ENCODE results near the gene CEP68. TPM values are rescaled to one million over a fixed set of nuclear protein-coding genes. Genes with fewer than 3 reads are reported as not detected.
"Not testable (repeated sequence)": the region's sequence is repeated elsewhere in the genome, so short reads cannot be mapped to it uniquely, and the experiment has no call there.

CEP68 gene
- 5.8 and 7.9 TPM in 2 replicates for total RNA-seq (2012; rRNA removed)

DNA sequence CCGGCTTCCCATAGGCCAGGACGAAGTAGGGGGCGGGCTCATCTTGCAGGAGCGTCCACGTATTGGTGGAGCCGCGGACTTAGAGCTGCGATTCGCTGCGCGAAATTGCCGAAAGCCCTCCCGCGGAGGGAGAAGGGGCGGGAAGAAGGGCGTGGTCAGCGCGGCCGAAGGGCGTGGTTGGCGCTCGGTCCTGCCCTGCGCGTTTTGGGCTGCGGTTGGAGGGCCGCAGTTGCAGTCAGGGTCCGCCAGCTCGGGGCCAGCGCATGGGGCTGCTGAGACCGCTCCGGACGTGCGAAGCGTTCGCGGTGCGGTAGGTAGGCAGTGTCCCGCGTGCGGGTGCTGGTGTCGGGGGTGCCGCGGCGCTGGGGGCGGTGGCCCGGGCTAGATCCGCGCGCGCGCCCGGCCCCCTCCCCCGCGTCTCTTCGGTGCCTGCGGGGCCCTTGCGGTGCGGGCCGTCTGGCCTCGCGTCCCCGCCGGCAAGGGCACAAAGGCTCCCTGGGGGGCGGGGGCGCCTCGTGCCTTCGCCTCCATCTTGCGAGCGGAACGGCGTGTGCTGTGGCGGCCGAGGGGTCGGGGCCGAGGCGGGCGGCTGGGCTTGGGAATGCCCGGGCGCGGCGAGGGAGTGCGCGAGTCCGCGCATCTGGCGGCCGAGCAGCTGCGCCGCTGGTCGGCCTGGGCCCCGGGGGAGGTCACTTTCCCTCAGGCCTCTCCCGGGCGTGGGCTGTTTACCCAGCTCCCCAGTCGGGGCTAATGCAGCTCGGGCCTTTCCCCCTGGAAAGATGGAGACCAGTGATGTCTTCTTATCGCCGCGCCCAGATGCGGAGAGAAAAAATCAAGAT lies at the start of gene CEP68:
CEP68 (plus strand) TSS at position 202 of the 839 bp plus-strand sequence. CDS start 13,029 bp downstream, outside the sequence.
- peak within 1 kb of the TSS; percentile 86 for H3K4me2 ChIP-seq (ENCODE audit: low read length)
- H3K4me1 ChIP-seq (ENCODE audit: control insufficient read depth, insufficient read depth, low read length), result peaks cover 12% of the 10 kb centered on the region
- H3K9me3 ChIP-seq (replicated peaks; ENCODE audit: low read length), result peaks cover 3% of the 10 kb centered on the region
- no peaks in the 10 kb centered on the region for H3K36me3 ChIP-seq (ENCODE audit: insufficient read depth, low read length)
- peak within 1 kb of the TSS; percentile 91 for H3K9ac ChIP-seq (ENCODE audit: low read depth, low read length)
- H3K27me3 ChIP-seq (ENCODE audit: control insufficient read depth, insufficient read depth, low read length), result no peaks in the 10 kb centered on the region
- peak within 1 kb of the TSS; percentile 90 for H3K4me3 ChIP-seq (ENCODE audit: low read length)

DNA sequence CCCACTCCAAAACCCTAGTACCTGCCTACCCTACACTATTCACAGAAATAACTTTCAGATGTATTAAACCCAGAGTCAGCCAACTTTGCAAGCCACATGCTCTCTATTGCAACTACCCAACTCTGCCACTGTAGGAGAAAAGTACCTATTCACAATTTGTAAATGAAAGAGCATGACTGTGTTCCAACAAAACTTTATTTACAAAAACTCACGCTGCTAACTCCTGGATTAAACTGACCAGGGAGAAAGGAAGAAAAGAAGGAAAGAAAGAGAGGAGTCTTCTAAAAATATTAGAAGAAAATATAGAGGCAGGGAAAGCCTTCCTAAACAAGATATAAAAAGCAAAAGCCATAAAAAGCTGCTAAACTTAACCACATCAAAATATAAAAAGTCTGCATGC lies 42.4 kb upstream of the CEP68 start:
- H3K27me3 ChIP-seq (ENCODE audit: control insufficient read depth, insufficient read depth, low read length), result no peaks in the 10 kb centered on the region

DNA sequence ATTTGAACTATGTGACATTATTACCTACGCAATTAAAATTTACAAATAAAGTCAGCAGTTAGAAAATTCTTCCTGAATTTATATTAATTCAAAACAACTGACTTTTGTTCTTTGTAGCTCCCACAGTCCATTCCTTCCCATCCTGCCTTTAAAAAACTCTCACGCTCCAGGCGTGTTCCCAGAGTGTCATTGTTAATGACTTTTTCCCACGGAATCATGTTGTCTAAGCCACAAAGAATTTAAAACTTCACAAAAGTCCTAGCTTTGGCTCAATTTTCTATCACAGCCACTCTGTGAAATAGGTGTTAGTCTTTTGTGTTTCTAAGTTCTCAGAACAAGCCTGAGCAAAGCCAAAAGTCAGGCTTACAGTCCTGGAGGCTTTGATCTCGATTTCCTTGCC lies 40.5 kb upstream of the CEP68 start:
- Histone ChIP-seq H3K36me3 (ENCODE audit: insufficient read depth, low read length) (peaks cover 21% of the 10 kb centered on the region), H3K4me2 (ENCODE audit: low read length) (no peak overlapping the region), H3K4me3 (ENCODE audit: low read length) (no peak overlapping the region), H3K27me3 (ENCODE audit: control insufficient read depth, insufficient read depth, low read length) (no peaks in the 10 kb centered on the region), H3K9me3 (replicated peaks; ENCODE audit: low read length) (no peaks in the 10 kb centered on the region), H3K9ac (ENCODE audit: low read depth, low read length) (no peak overlapping the region), H3K4me1 (ENCODE audit: control insufficient read depth, insufficient read depth, low read length) (no peaks in the 10 kb centered on the region)

More for the DNA sequence above, 42.4 kb upstream of the CEP68 start:
- Histone ChIP-seq H3K4me2 (ENCODE audit: low read length) (no peak overlapping the region), H3K36me3 (ENCODE audit: insufficient read depth, low read length) (peaks cover 21% of the 10 kb centered on the region), H3K9ac (ENCODE audit: low read depth, low read length) (no peak overlapping the region), H3K4me3 (ENCODE audit: low read length) (no peak overlapping the region), H3K9me3 (replicated peaks; ENCODE audit: low read length) (no peaks in the 10 kb centered on the region), H3K4me1 (ENCODE audit: control insufficient read depth, insufficient read depth, low read length) (no peaks in the 10 kb centered on the region)

GRCh38 chr2:65016789-65017188 lies 39.4 kb upstream of the CEP68 start:
- Histone ChIP-seq H3K4me1 (ENCODE audit: control insufficient read depth, insufficient read depth, low read length) (no peaks in the 10 kb centered on the region), H3K9ac (ENCODE audit: low read depth, low read length) (no peak overlapping the region), H3K27me3 (ENCODE audit: control insufficient read depth, insufficient read depth, low read length) (no peaks in the 10 kb centered on the region), H3K36me3 (ENCODE audit: insufficient read depth, low read length) (peaks cover 27% of the 10 kb centered on the region), H3K9me3 (replicated peaks; ENCODE audit: low read length) (no peaks in the 10 kb centered on the region), H3K4me3 (ENCODE audit: low read length) (no peak overlapping the region), H3K4me2 (ENCODE audit: low read length) (no peak overlapping the region)

GRCh38 chr2:65017335-65017734 lies 38.9 kb upstream of the CEP68 start:
- no peaks in the 10 kb centered on the region for H3K27me3 ChIP-seq (ENCODE audit: control insufficient read depth, insufficient read depth, low read length)
- H3K9me3 ChIP-seq (replicated peaks; ENCODE audit: low read length), result no peaks in the 10 kb centered on the region
- no peaks in the 10 kb centered on the region for H3K4me1 ChIP-seq (ENCODE audit: control insufficient read depth, insufficient read depth, low read length)
- H3K4me2 ChIP-seq (ENCODE audit: low read length), result no peak overlapping the region
- no peak overlapping the region for H3K4me3 ChIP-seq (ENCODE audit: low read length)
- H3K9ac ChIP-seq (ENCODE audit: low read depth, low read length), result no peak overlapping the region
- H3K36me3 ChIP-seq (ENCODE audit: insufficient read depth, low read length), result peaks cover 28% of the 10 kb centered on the region

GRCh38 chr2:65018141-65018582 lies 38.1 kb upstream of the CEP68 start:
- Histone ChIP-seq H3K4me1 (ENCODE audit: control insufficient read depth, insufficient read depth, low read length) (no peaks in the 10 kb centered on the region), H3K36me3 (ENCODE audit: insufficient read depth, low read length) (peaks cover 28% of the 10 kb centered on the region), H3K27me3 (ENCODE audit: control insufficient read depth, insufficient read depth, low read length) (no peaks in the 10 kb centered on the region), H3K4me3 (ENCODE audit: low read length) (no peak overlapping the region), H3K4me2 (ENCODE audit: low read length) (no peak overlapping the region), H3K9ac (ENCODE audit: low read depth, low read length) (no peak overlapping the region), H3K9me3 (replicated peaks; ENCODE audit: low read length) (no peaks in the 10 kb centered on the region)

- H3K36me3 ChIP-seq (ENCODE audit: insufficient read depth, low read length), result peaks cover 28% of the 10 kb centered on the region
- no peaks in the 10 kb centered on the region for H3K4me1 ChIP-seq (ENCODE audit: control insufficient read depth, insufficient read depth, low read length)
- H3K4me2 ChIP-seq (ENCODE audit: low read length), result no peak overlapping the region
- no peaks in the 10 kb centered on the region for H3K27me3 ChIP-seq (ENCODE audit: control insufficient read depth, insufficient read depth, low read length)
- no peak overlapping the region for H3K9ac ChIP-seq (ENCODE audit: low read depth, low read length)
- H3K4me3 ChIP-seq (ENCODE audit: low read length), result no peak overlapping the region
- H3K9me3 ChIP-seq (replicated peaks; ENCODE audit: low read length), result no peaks in the 10 kb centered on the region
These were observed 37.2 kb upstream of the CEP68 start for GRCh38 chr2:65019010-65019409.

- no peak overlapping the region for H3K9ac ChIP-seq (ENCODE audit: low read depth, low read length)
- no peak overlapping the region for H3K4me3 ChIP-seq (ENCODE audit: low read length)
- peaks cover 28% of the 10 kb centered on the region for H3K36me3 ChIP-seq (ENCODE audit: insufficient read depth, low read length)
- H3K27me3 ChIP-seq (ENCODE audit: control insufficient read depth, insufficient read depth, low read length), result no peaks in the 10 kb centered on the region
- H3K4me2 ChIP-seq (ENCODE audit: low read length), result no peak overlapping the region
- no peaks in the 10 kb centered on the region for H3K9me3 ChIP-seq (replicated peaks; ENCODE audit: low read length)
- H3K4me1 ChIP-seq (ENCODE audit: control insufficient read depth, insufficient read depth, low read length), result peaks cover 7% of the 10 kb centered on the region
These were observed 36.5 kb upstream of the CEP68 start for GRCh38 chr2:65019675-65020195.

DNA sequence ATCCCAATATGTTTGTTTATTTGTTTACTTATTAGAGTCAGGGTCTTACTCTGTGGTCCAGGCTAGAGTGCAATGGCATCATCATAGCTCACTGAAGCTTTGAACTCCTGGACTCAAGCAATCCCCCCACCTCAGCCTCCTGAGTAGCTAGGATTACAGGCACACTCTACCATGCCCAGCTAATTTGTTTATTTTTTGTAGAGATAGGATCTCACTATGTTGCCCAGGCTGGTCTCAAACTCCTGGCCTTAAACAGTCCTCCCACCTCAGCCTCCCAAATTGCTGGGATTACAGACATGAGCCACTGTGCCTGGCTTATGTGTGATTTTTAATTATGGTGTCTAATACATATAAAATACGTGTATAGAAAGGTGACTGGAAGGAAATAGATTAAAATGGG lies 36.0 kb upstream of the CEP68 start:
- not testable (repeated sequence) for H3K27me3 ChIP-seq (ENCODE audit: control insufficient read depth, insufficient read depth, low read length); H3K9me3 ChIP-seq (replicated peaks; ENCODE audit: low read length); H3K9ac ChIP-seq (ENCODE audit: low read depth, low read length); H3K4me2 ChIP-seq (ENCODE audit: low read length); H3K4me3 ChIP-seq (ENCODE audit: low read length); H3K4me1 ChIP-seq (ENCODE audit: control insufficient read depth, insufficient read depth, low read length)
- peaks cover 28% of the 10 kb centered on the region for H3K36me3 ChIP-seq (ENCODE audit: insufficient read depth, low read length)

- Histone ChIP-seq H3K27me3 (ENCODE audit: control insufficient read depth, insufficient read depth, low read length) (no peaks in the 10 kb centered on the region), H3K4me2 (ENCODE audit: low read length) (no peak overlapping the region), H3K36me3 (ENCODE audit: insufficient read depth, low read length) (peaks cover 28% of the 10 kb centered on the region), H3K9me3 (replicated peaks; ENCODE audit: low read length) (no peaks in the 10 kb centered on the region), H3K4me3 (ENCODE audit: low read length) (no peak overlapping the region), H3K4me1 (ENCODE audit: control insufficient read depth, insufficient read depth, low read length) (peaks cover 8% of the 10 kb centered on the region), H3K9ac (ENCODE audit: low read depth, low read length) (no peak overlapping the region)
These were observed 35.2 kb upstream of the CEP68 start for GRCh38 chr2:65020943-65021528.

DNA sequence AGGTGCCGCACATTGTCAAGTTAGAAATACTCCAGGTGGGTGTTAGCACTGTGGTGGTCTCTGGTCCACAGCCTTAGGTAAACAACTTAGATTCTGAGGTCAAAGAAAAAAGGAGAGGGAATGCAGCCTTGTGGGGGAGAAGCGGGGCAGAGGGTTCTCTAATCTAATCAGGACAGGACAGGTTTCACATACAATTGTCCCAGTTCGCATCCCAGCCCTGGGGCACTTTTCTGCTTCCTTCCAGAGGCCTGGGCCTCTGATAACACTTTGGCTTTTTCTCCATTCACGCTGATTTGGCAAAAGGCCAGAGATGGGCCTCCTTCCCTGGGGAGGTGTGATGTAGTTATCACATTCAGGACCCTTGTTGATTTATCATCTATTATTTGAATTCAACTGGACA lies 34.5 kb upstream of the CEP68 start:
- no peaks in the 10 kb centered on the region for H3K27me3 ChIP-seq (ENCODE audit: control insufficient read depth, insufficient read depth, low read length)
- no peaks in the 10 kb centered on the region for H3K9me3 ChIP-seq (replicated peaks; ENCODE audit: low read length)
- peaks cover 8% of the 10 kb centered on the region for H3K4me1 ChIP-seq (ENCODE audit: control insufficient read depth, insufficient read depth, low read length)
- peaks cover 22% of the 10 kb centered on the region for H3K36me3 ChIP-seq (ENCODE audit: insufficient read depth, low read length)
- H3K9ac ChIP-seq (ENCODE audit: low read depth, low read length), result no peak overlapping the region
- no peak overlapping the region for H3K4me3 ChIP-seq (ENCODE audit: low read length)
- no peak overlapping the region for H3K4me2 ChIP-seq (ENCODE audit: low read length)

Measured in skeletal muscle satellite cell (primary cell).